K562 (cell line): ENCODE data around the gene CEP89. TPM values are rescaled to one million over a fixed set of nuclear protein-coding genes. Genes with fewer than 3 reads are reported as not detected.
A peak's percentile ranks its signal among the peaks of the same experiment; 100 is the strongest.

Experiments
- ATAC-seq: fragments of 200-7000 bp; cut with Tn5 transposase; 3 replicates; pipeline ENCODE4 v1.9.1; 2020; ENCODE audit warnings: moderate library complexity
- BruUV-seq: library from RNA; stranded (reverse); fragments of 400-500 nt; replicated peaks from 2 replicates; lab custom pipeline; 2021; lab: Mats Ljungman, UMichigan
- CTCF ChIA-PET: fragments of 300-600 bp; formaldehyde crosslinking; extraction: SDS; loops from one replicate; lab custom pipeline; 2021; ENCODE audit warnings: low intra/inter-chr PET ratio; lab: Yijun Ruan, JAX
- POLR2A ChIA-PET: fragments of 300-600, 350-650 bp; sonication (Branson Sonifier 250); formaldehyde crosslinking; extraction: SDS; loops from one replicate; lab custom pipeline; 2021; ENCODE audit warnings: antibody characterized with exemption, inconsistent platforms; lab: Yijun Ruan, JAX
- DNase-seq, 4 experiments: peaks; one replicate each; pipeline versions ENCODE4 v3.0.0 to v3.0.0-alpha.2; 2011 to 2018; ENCODE audit warnings: low spot score in 3 of 4, mixed read lengths in 3 of 4; ENCODE audit errors: extremely low read depth in 1 of 4
- FAIRE-seq: peaks from 2 replicates; lab custom pipeline; 2011; peaks lifted over from hg19 to GRCh38; lab: Jason Lieb, UNC
- H2AFZ ChIP-seq: 2 replicates; pipeline ENCODE4 v1.6.0; 2011; ENCODE audit warnings: low read depth, low read length, control low read depth, inconsistent platforms
- H3K27ac ChIP-seq: fragments of 200-600 bp; 3 replicates; pipeline ENCODE4 v1.8.0; 2011; ENCODE audit warnings: low read depth, mild to moderate bottlenecking, control low read depth, inconsistent platforms, low read length, moderate library complexity, mixed read lengths; ENCODE audit errors: extremely low read depth
- H3K27me3 ChIP-seq, 2 experiments: fragments of 300-600 bp in 1 of 2; 2 replicates in 1 of 2; 3 replicates in 1 of 2; pipeline versions ENCODE4 v1.6.0 to v1.8.0; 2011; ENCODE audit warnings: inconsistent platforms in 2 of 2, low read length in 2 of 2, mild to moderate bottlenecking in 1 of 2, mixed read lengths in 1 of 2, moderate library complexity in 1 of 2; ENCODE audit not compliant: control insufficient read depth in 2 of 2, insufficient read depth in 2 of 2
- H3K36me3 ChIP-seq: fragments of 300-600 bp; 3 replicates; pipeline ENCODE4 v1.8.0; 2011; ENCODE audit warnings: mild to moderate bottlenecking, low read length, inconsistent platforms; ENCODE audit not compliant: control insufficient read depth, insufficient read depth
- H3K4me1 ChIP-seq, 2 experiments: fragments of 200-600 bp in 1 of 2; replicated peaks in 1 of 2; 2 replicates in 1 of 2; 3 replicates in 1 of 2; pipeline versions ENCODE4 v1.5.1 to v1.8.0; 2011; ENCODE audit warnings: inconsistent platforms in 2 of 2, low read length in 2 of 2, mild to moderate bottlenecking in 1 of 2, mixed read lengths in 1 of 2, moderate library complexity in 1 of 2; ENCODE audit not compliant: control insufficient read depth in 2 of 2, insufficient read depth in 2 of 2
- H3K4me2 ChIP-seq: 2 replicates; pipeline ENCODE4 v1.6.1; 2011; ENCODE audit warnings: low read length, control low read depth, inconsistent platforms, mixed read lengths; ENCODE audit not compliant: insufficient read depth
- H3K4me3 ChIP-seq: fragments of 200-600 bp; sonication (generic), shearing (Covaris generic); 2 replicates; pipeline ENCODE4 v1.5.1; 2016; ENCODE audit warnings: control low read depth, inconsistent platforms
- H3K79me2 ChIP-seq: fragments of 200-600 bp; 3 replicates; pipeline ENCODE4 v1.8.0; 2011; ENCODE audit warnings: low read length, inconsistent platforms; ENCODE audit not compliant: control insufficient read depth, insufficient read depth
- H3K9ac ChIP-seq, 2 experiments: 2 replicates each; pipeline versions ENCODE4 v1.6.0 to v1.6.1; 2011; ENCODE audit warnings: low read depth in 2 of 2, low read length in 2 of 2, control low read depth in 1 of 2, inconsistent platforms in 1 of 2, mild to moderate bottlenecking in 1 of 2, mixed read lengths in 1 of 2; ENCODE audit not compliant: insufficient read depth in 1 of 2
- H3K9me1 ChIP-seq: one replicate; pipeline ENCODE4 v1.6.0; 2011; ENCODE audit warnings: inconsistent platforms, mild to moderate bottlenecking, low read length, moderate library complexity; ENCODE audit not compliant: control insufficient read depth, insufficient read depth
- H3K9me3 ChIP-seq: replicated peaks from 2 replicates; pipeline ENCODE4 v1.5.1; 2011; ENCODE audit warnings: low read depth, low read length, inconsistent platforms; ENCODE audit not compliant: control insufficient read depth, insufficient read depth
- H4K20me1 ChIP-seq: replicated peaks from 2 replicates; pipeline ENCODE4 v1.6.1; 2011; ENCODE audit warnings: low read length, inconsistent platforms, mixed read lengths; ENCODE audit not compliant: control insufficient read depth, insufficient read depth
- EP400 ChIP-seq: fragments of 450-650 bp; IDR thresholded peaks from 2 replicates; pipeline ENCODE4 v1.6.1; 2017; ENCODE audit warnings: antibody characterized with exemption, mild to moderate bottlenecking, moderate library complexity
- HDAC3 ChIP-seq: fragments of 450-650 bp; IDR thresholded peaks from 2 replicates; pipeline ENCODE4 v1.6.1; 2018; ENCODE audit warnings: borderline replicate concordance, mild to moderate bottlenecking, moderate library complexity; ENCODE audit not compliant: partially characterized antibody
- LEF1 ChIP-seq: fragments of 450-650 bp; IDR thresholded peaks from 2 replicates; pipeline ENCODE4 v1.6.1; 2016; ENCODE audit warnings: mild to moderate bottlenecking
- MBD2 ChIP-seq: sonication (generic); IDR thresholded peaks from 2 replicates; pipeline ENCODE4 v1.6.1; 2016; ENCODE audit warnings: low read depth, borderline replicate concordance
- MCM7 ChIP-seq, 2 experiments: fragments of 450-650 bp; IDR thresholded peaks; 2 replicates each; pipeline ENCODE4 v1.6.1; 2016 to 2018
- MTF1 ChIP-seq: fragments of 250-450 bp; sonication (Bioruptor Pico); IDR thresholded peaks from 2 replicates; pipeline ENCODE4 v1.9.0; 2021; ENCODE audit warnings: moderate library complexity, mild to moderate bottlenecking, inconsistent platforms, borderline replicate concordance
- RBFOX2 ChIP-seq: fragments of 200-400 bp; formaldehyde crosslinking; IDR thresholded peaks from 2 replicates; pipeline ENCODE4 v1.6.1; 2017; ENCODE audit warnings: low read depth, mild to moderate bottlenecking, low read length, moderate library complexity
- SMAD1 ChIP-seq: fragments of 150-350 bp; IDR thresholded peaks from 2 replicates; pipeline ENCODE4 v1.6.1; 2014; ENCODE audit warnings: low read length, low read depth; ENCODE audit not compliant: partially characterized antibody
- SMARCA5 ChIP-seq: fragments of 450-650 bp; IDR thresholded peaks from 2 replicates; pipeline ENCODE4 v1.6.1; 2016
- ZNF57 ChIP-seq: fragments of 450-650 bp; formaldehyde crosslinking; IDR thresholded peaks from 2 replicates; pipeline ENCODE4 v1.4.0; 2020; ENCODE audit warnings: mild to moderate bottlenecking, moderate library complexity
- ZNF717 ChIP-seq: fragments of 250-450 bp; sonication (Bioruptor Pico); IDR thresholded peaks from 2 replicates; pipeline ENCODE4 v1.5.0; 2021
- WGBS: fragments of 100-300 bp; shearing (Covaris generic); methylation state at CpG from one replicate; pipeline ENCODE4 v1.1.6; 2016; ENCODE audit warnings: low coverage, mixed read lengths; ENCODE audit not compliant: insufficient coverage; ENCODE audit errors: missing lambda C conversion rate; 5-methylcytosine and 5-hydroxymethylcytosine counted together
- in situ Hi-C: fragments of 300-500 bp; cut with MboI; formaldehyde crosslinking; loops from 4 replicates; pipeline ENCODE4 v1.15.0; 2018; ENCODE audit warnings: inconsistent platforms, mixed read lengths
- intact Hi-C: fragments of 100-400 bp; cut with micrococcal nuclease; formaldehyde crosslinking; loops from 2 replicates; pipeline ENCODE4 v1.14.2; 2022
- polyA plus RNA-seq, 8 experiments: library from polyadenylated mRNA; depleted of rRNA in 4 of 8; stranded (reverse) in 5 of 8; unstranded in 3 of 8; fragments of >200 nt; fragmentation: Nextera tagmentation in 2 of 8; fragmentation: Illumina TruSeq in 1 of 8; extraction: Ambion mirVana in 2 of 8; extraction: Trizol in 1 of 8; gene quantifications; 2 replicates each; pipeline versions ENCODE4 v1.2.1 to v1.2.3, GENCODE V29; 2011 to 2014; ENCODE audit warnings: inconsistent platforms in 1 of 8, missing spikeins in 1 of 8
- total RNA-seq, 7 experiments: library from RNA; depleted of rRNA in 6 of 7; stranded (reverse); fragments of >200 nt in 6 of 7; fragmentation: Illumina TruSeq in 2 of 7; extraction: Trizol in 2 of 7; gene quantifications; 2 replicates each; pipeline versions ENCODE4 v1.2.1 to v1.2.3, GENCODE V29; 2011 to 2021; ENCODE audit warnings: low replicate concordance in 1 of 7
- TF ChIP-seq, protein P1 (sequence below): sonication (generic); formaldehyde crosslinking; IDR thresholded peaks from 2 replicates; pipeline ENCODE4 v1.8.1; 2023; ENCODE audit warnings: mild to moderate bottlenecking, missing genetic modification reagents
- TF ChIP-seq, protein P2 (sequence below): fragments of 200-800 bp; sonication (Bioruptor generic); IDR thresholded peaks from 2 replicates; pipeline ENCODE4 v1.6.1; 2017; ENCODE audit warnings: missing genetic modification characterization, missing compliant biosample characterization
- TF ChIP-seq, protein P3 (sequence below): fragments of 250-450 bp; sonication (Bioruptor Pico); IDR thresholded peaks from 2 replicates; pipeline ENCODE4 v1.8.0; 2022; ENCODE audit warnings: moderate library complexity, mild to moderate bottlenecking, inconsistent platforms

The CEP89 gene
- total and polyA plus RNA-seq, 9 of the 15 experiments (the other 6 are each of a cell fraction or from before 2014, with no cell fraction given), result 5.5 to 15.0 (median 7.2) TPM

DNA sequence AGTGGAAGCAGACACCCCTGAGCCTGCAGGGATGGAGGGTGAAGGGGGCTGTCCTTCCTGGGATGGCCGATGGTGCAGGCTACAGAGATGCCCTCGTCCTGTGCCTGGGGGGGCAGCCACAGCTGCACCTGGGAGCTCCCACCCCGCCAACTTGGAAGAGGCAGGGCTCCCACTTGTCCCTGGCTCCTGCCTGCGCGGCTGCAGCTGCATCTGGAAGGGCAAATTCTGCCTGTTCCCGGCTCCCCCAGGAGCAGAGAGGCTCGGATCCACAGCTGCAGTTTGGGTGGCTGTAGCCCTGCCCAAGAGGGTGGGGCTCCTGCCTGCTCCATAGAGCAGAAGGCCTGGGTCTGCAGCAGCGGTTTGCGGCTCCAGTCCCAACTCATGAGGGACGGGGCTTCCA, 2.2 kb downstream of the CEP89 start:
- ChIA-PET CTCF (no interaction called here), POLR2A (no interaction called here)
- no TSS peak for BruUV-seq
- no peak overlapping the region for H3K4me3 ChIP-seq
- no peaks in the 10 kb centered on the region for H4K20me1 ChIP-seq
- intact Hi-C loops, result no loop called here
- TF ChIP-seq RBFOX2 (peak; percentile 40), ZNF57 (CRISPR knock-in tag) (no peak), ZNF717 (CRISPR knock-in tag) (no peak), SMARCA5 (no peak)
- TF ChIP-seq, all 486 proteins: peak for 1
- H3K36me3 ChIP-seq, result 0 out of 3 replicates have a peak, but pooled peaks cover 3% of the 10 kb centered on the region
- H3K9me1 ChIP-seq, result no peaks in the 10 kb centered on the region
- peaks cover 0 to 18% of the 10 kb centered on the region in 2 experiments; a peak in 4 of 5 replicates for H3K4me1 ChIP-seq
- H3K27me3 ChIP-seq, result no peaks in the 10 kb centered on the region
- FAIRE-seq (no peak), ATAC-seq (no peak), DNase-seq (no peak)
- peaks cover 6% of the 10 kb centered on the region for H3K79me2 ChIP-seq
- in situ Hi-C loops, result no loop called here
- WGBS, result 86% methylated on average over 8 of the region's 10 CpGs
- H3K9me3 ChIP-seq, result no peaks in the 10 kb centered on the region
- no peak overlapping the region for H3K27ac ChIP-seq
- peak overlapping the region in 1 of 2 experiments; percentile 68; a peak in 1 of 4 replicates for H3K9ac ChIP-seq
- H3K4me2 ChIP-seq, result no peak overlapping the region
- H2AFZ ChIP-seq, result no peak overlapping the region

DNA sequence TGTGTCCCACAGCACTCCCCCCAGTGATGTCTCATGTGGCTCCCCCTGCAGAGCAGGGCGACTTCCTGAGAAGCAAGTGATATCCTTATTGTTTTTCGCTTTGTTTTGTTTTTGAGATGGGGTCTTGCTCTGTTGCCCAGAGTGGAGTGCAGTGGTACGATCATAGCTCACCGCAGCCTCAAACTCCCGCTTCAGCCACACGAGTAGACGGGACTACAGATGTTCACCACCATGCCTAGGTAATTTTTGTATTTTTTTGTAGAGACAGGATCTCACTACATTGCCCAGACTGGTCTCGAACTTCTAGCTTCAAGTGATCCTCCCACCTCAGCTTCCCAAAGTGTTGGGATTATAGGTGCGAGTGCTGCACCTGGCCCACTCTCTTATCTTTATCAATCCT, 5.0 kb downstream of the CEP89 start:
- ATAC-seq (no peak), FAIRE-seq (no peak), DNase-seq (no peak)
- WGBS, result 47% methylated on average over 9 of the region's 9 CpGs
- Histone ChIP-seq H3K4me2 (no peak overlapping the region), H3K9me1 (no peaks in the 10 kb centered on the region), H3K27ac (no peak overlapping the region), H3K36me3 (no peaks in the 10 kb centered on the region), H3K4me1 (peaks cover 0 to 15% of the 10 kb centered on the region in 2 experiments; a peak in 4 of 5 replicates), H2AFZ (no peak overlapping the region), H3K9me3 (no peaks in the 10 kb centered on the region), H4K20me1 (no peaks in the 10 kb centered on the region), H3K9ac (no peak overlapping the region), H3K4me3 (no peak overlapping the region), H3K27me3 (no peaks in the 10 kb centered on the region), H3K79me2 (peaks cover 6% of the 10 kb centered on the region)
- POLR2A ChIA-PET, result interaction anchor here (0.6 kb wide), 1 partner anchor 61 kb away, joined by 3 read pairs; no protein-coding TSS in a partner anchor
- intact Hi-C loops, result no loop called here
- CTCF ChIA-PET, result no interaction called here
- BruUV-seq, result no TSS peak
- in situ Hi-C loops, result no loop called here
- TF ChIP-seq, protein P1, sequence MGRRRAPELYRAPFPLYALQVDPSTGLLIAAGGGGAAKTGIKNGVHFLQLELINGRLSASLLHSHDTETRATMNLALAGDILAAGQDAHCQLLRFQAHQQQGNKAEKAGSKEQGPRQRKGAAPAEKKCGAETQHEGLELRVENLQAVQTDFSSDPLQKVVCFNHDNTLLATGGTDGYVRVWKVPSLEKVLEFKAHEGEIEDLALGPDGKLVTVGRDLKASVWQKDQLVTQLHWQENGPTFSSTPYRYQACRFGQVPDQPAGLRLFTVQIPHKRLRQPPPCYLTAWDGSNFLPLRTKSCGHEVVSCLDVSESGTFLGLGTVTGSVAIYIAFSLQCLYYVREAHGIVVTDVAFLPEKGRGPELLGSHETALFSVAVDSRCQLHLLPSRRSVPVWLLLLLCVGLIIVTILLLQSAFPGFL (CRISPR knock-in tag), result no peak
- TF ChIP-seq MBD2 (no peak), EP400 (no peak), HDAC3 (no peak), SMAD1 (no peak), MTF1 (CRISPR knock-in tag) (no peak), MCM7 (IDR thresholded peaks at IDR 0.05) (no peak), LEF1 (no peak)
- TF ChIP-seq, protein P2, sequence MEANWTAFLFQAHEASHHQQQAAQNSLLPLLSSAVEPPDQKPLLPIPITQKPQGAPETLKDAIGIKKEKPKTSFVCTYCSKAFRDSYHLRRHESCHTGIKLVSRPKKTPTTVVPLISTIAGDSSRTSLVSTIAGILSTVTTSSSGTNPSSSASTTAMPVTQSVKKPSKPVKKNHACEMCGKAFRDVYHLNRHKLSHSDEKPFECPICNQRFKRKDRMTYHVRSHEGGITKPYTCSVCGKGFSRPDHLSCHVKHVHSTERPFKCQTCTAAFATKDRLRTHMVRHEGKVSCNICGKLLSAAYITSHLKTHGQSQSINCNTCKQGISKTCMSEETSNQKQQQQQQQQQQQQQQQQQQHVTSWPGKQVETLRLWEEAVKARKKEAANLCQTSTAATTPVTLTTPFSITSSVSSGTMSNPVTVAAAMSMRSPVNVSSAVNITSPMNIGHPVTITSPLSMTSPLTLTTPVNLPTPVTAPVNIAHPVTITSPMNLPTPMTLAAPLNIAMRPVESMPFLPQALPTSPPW (CRISPR knock-in tag), result no peak
- TF ChIP-seq, protein P3, sequence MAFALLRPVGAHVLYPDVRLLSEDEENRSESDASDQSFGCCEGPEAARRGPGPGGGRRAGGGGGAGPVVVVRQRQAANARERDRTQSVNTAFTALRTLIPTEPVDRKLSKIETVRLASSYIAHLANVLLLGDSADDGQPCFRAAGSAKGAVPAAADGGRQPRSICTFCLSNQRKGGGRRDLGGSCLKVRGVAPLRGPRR (CRISPR knock-in tag), result no peak
